HL-60 (cell line): Measurements from ENCODE around the gene PTGS1.

ENCODE experiments used
- POLR2AphosphoS5 ChIP-seq: IDR thresholded peaks from 2 replicates; pipeline ENCODE4 v1.6.1; 2012; ENCODE audit warnings: low read depth
- REST ChIP-seq: IDR thresholded peaks from 2 replicates; pipeline ENCODE4 v1.6.1; 2012; ENCODE audit warnings: low read depth; ENCODE audit not compliant: insufficient replicate concordance
- TF ChIP-seq, protein P1 (sequence below): IDR thresholded peaks from one replicate; pipeline ENCODE4 v1.5.1; 2011; ENCODE audit warnings: low read length, control low read depth, inconsistent platforms; ENCODE audit not compliant: insufficient read depth

- TF ChIP-seq, protein P1, sequence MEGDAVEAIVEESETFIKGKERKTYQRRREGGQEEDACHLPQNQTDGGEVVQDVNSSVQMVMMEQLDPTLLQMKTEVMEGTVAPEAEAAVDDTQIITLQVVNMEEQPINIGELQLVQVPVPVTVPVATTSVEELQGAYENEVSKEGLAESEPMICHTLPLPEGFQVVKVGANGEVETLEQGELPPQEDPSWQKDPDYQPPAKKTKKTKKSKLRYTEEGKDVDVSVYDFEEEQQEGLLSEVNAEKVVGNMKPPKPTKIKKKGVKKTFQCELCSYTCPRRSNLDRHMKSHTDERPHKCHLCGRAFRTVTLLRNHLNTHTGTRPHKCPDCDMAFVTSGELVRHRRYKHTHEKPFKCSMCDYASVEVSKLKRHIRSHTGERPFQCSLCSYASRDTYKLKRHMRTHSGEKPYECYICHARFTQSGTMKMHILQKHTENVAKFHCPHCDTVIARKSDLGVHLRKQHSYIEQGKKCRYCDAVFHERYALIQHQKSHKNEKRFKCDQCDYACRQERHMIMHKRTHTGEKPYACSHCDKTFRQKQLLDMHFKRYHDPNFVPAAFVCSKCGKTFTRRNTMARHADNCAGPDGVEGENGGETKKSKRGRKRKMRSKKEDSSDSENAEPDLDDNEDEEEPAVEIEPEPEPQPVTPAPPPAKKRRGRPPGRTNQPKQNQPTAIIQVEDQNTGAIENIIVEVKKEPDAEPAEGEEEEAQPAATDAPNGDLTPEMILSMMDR: no peak
- no peak for TF ChIP-seq POLR2AphosphoS5
- TF ChIP-seq REST: no peak
Observed at GRCh38 chr9:122360891-122361290, 9.9 kb upstream of the PTGS1 start.
